K562 (cell line): ENCODE results near the gene C19orf12. TPM values are rescaled to one million over a fixed set of nuclear protein-coding genes. Genes with fewer than 3 reads are reported as not detected.

Experiments
- BCL6 ChIP-seq: fragments of 250-450 bp; sonication (Bioruptor Pico); IDR thresholded peaks from 2 replicates; pipeline ENCODE4 v1.4.0; 2020
- ETV1 ChIP-seq: fragments of 450-650 bp; conservative IDR thresholded peaks from 2 replicates; pipeline ENCODE4 v1.6.1; 2016; ENCODE audit warnings: missing genetic modification characterization, control low read depth, low read depth, missing compliant biosample characterization
- HNRNPH1 ChIP-seq: fragments of 200-400 bp; formaldehyde crosslinking; optimal IDR thresholded peaks from 2 replicates; pipeline ENCODE3; 2017; ENCODE audit warnings: low read depth, mild to moderate bottlenecking, low read length, moderate library complexity
- IFI16 ChIP-seq: fragments of 250-450 bp; sonication (Bioruptor Pico); IDR thresholded peaks from 2 replicates; pipeline ENCODE4 v2.1.2; 2022; ENCODE audit warnings: mild to moderate bottlenecking, inconsistent platforms
- MECOM ChIP-seq: fragments of 250-450 bp; sonication (Bioruptor Pico); IDR thresholded peaks from 2 replicates; pipeline ENCODE4 v1.8.0; 2022; ENCODE audit warnings: inconsistent platforms
- NR2C1 ChIP-seq, 2 experiments: fragments of 450-650 bp; IDR thresholded peaks; 2 replicates each; pipeline ENCODE4 v1.6.1; 2017; ENCODE audit warnings: mild to moderate bottlenecking in 2 of 2, antibody characterized with exemption in 1 of 2, inconsistent platforms in 1 of 2, missing compliant biosample characterization in 1 of 2, missing genetic modification characterization in 1 of 2
- PML ChIP-seq: IDR thresholded peaks from 2 replicates; pipeline ENCODE4 v1.6.1; 2012; ENCODE audit warnings: low read length, inconsistent platforms
- POLR2H ChIP-seq: IDR thresholded peaks from 2 replicates; pipeline ENCODE4 v1.6.1; 2016; ENCODE audit warnings: missing genetic modification characterization, low read depth, mild to moderate bottlenecking, control low read depth, missing compliant biosample characterization, moderate library complexity
- PRDM10 ChIP-seq: fragments of 450-650 bp; IDR thresholded peaks from 2 replicates; pipeline ENCODE4 v1.6.1; 2018; ENCODE audit not compliant: partially characterized antibody
- REST ChIP-seq, 2 experiments: fragments of 450-650 bp; formaldehyde crosslinking in 1 of 2; IDR thresholded peaks; 2 replicates each; pipeline versions ENCODE4 v1.4.0 to v1.6.1; 2014 to 2020; ENCODE audit warnings: mild to moderate bottlenecking in 2 of 2, borderline replicate concordance in 1 of 2, low read depth in 1 of 2
- SMAD4 ChIP-seq: fragments of 250-450 bp; sonication (Bioruptor Pico); conservative IDR thresholded peaks from 2 replicates; pipeline ENCODE4 v1.8.0; 2021; ENCODE audit warnings: inconsistent platforms, mild to moderate bottlenecking, moderate library complexity
- SREBF2 ChIP-seq: sonication (generic); formaldehyde crosslinking; IDR thresholded peaks from 2 replicates; pipeline ENCODE4 v1.4.0; 2020; ENCODE audit warnings: mild to moderate bottlenecking, missing genetic modification reagents
- TAF9B ChIP-seq: fragments of 450-650 bp; IDR thresholded peaks from 2 replicates; pipeline ENCODE4 v1.6.1; 2018; ENCODE audit warnings: mild to moderate bottlenecking; ENCODE audit not compliant: partially characterized antibody
- TFAP4 ChIP-seq: sonication (generic); formaldehyde crosslinking; IDR thresholded peaks from 2 replicates; pipeline ENCODE4 v1.8.0; 2022; ENCODE audit warnings: missing genetic modification reagents, mild to moderate bottlenecking, moderate library complexity, borderline replicate concordance
- ZFX ChIP-seq: sonication (generic); formaldehyde crosslinking; IDR thresholded peaks from 2 replicates; pipeline ENCODE4 v1.8.0; 2022; ENCODE audit warnings: mild to moderate bottlenecking, missing genetic modification reagents, moderate library complexity
- ZNF717 ChIP-seq: fragments of 250-450 bp; sonication (Bioruptor Pico); IDR thresholded peaks from 2 replicates; pipeline ENCODE4 v1.5.0; 2021
- polyA plus RNA-seq, 8 experiments: library from polyadenylated mRNA; depleted of rRNA in 4 of 8; stranded (reverse) in 5 of 8; unstranded in 3 of 8; fragments of >200 nt; fragmentation: Nextera tagmentation in 2 of 8; fragmentation: Illumina TruSeq in 1 of 8; extraction: Ambion mirVana in 2 of 8; extraction: Trizol in 1 of 8; gene quantifications; 2 replicates each; pipeline versions ENCODE4 v1.2.1 to v1.2.3, GENCODE V29; 2011 to 2014; ENCODE audit warnings: inconsistent platforms in 1 of 8, missing spikeins in 1 of 8
- total RNA-seq, 7 experiments: library from RNA; depleted of rRNA in 6 of 7; stranded (reverse); fragments of >200 nt in 6 of 7; fragmentation: Illumina TruSeq in 2 of 7; extraction: Trizol in 2 of 7; gene quantifications; 2 replicates each; pipeline versions ENCODE4 v1.2.1 to v1.2.3, GENCODE V29; 2011 to 2021; ENCODE audit warnings: low replicate concordance in 1 of 7

C19orf12 gene
- total and polyA plus RNA-seq, 9 of the 15 experiments (the other 6 are each of a cell fraction or from before 2014, with no cell fraction given) = 1.9 to 14.5 (median 10.2) TPM

GRCh38 chr19:29664753-29665214 lies 50.3 kb downstream of the C19orf12 start (continued):
- no peak for TF ChIP-seq PRDM10
- TF ChIP-seq BCL6 (CRISPR knock-in tag) = no peak
- no peak for TF ChIP-seq MECOM
- no peak for TF ChIP-seq ZNF717
- TF ChIP-seq HNRNPH1 = no peak
- TF ChIP-seq SMAD4 (CRISPR knock-in tag) = peak; percentile 30; the same call in 1 of the 2 replicates
- no peak for TF ChIP-seq REST (IDR thresholded peaks at IDR 0.05; ENCODE audit: borderline replicate concordance)
- no peak for TF ChIP-seq REST (CRISPR knock-in tag; IDR thresholded peaks at IDR 0.05; ENCODE audit: low read depth)
- TF ChIP-seq ZFX = peak; percentile 18; the same call in 1 of the 2 replicates
- TF ChIP-seq POLR2H (tag) = 0 out of 2 replicates have a peak, but pooled peaks have one; percentile 38
- TF ChIP-seq TFAP4 (CRISPR knock-in tag) = 0 out of 2 replicates have a peak, but pooled peaks have one; percentile 5
- TF ChIP-seq PML = 0 out of 2 replicates have a peak, but pooled peaks have one; percentile 5
- no peak for TF ChIP-seq TAF9B
- no peak for TF ChIP-seq NR2C1 (IDR thresholded peaks at IDR 0.05)
- TF ChIP-seq NR2C1 (tag; IDR thresholded peaks at IDR 0.05) = peak; percentile 54
- peak; percentile 66 for TF ChIP-seq ETV1 (tag)
- no peak for TF ChIP-seq IFI16 (CRISPR knock-in tag)
- no peak for TF ChIP-seq SREBF2 (CRISPR knock-in tag)
